HG03139 (cell line): ENCODE results near the gene MIEF2.
A peak's percentile ranks its signal among the peaks of the same experiment; 100 is the strongest.
"Not testable (repeated sequence)": the region's sequence is repeated elsewhere in the genome, so short reads cannot be mapped to it uniquely, and the experiment has no call there.

Experiments
- ATAC-seq: cut with Tn5 transposase; IDR thresholded peaks from one replicate; pipeline ENCODE4 v1.9.1; 2021; ENCODE audit not compliant: unreplicated experiment

The MIEF2 gene, protein sequence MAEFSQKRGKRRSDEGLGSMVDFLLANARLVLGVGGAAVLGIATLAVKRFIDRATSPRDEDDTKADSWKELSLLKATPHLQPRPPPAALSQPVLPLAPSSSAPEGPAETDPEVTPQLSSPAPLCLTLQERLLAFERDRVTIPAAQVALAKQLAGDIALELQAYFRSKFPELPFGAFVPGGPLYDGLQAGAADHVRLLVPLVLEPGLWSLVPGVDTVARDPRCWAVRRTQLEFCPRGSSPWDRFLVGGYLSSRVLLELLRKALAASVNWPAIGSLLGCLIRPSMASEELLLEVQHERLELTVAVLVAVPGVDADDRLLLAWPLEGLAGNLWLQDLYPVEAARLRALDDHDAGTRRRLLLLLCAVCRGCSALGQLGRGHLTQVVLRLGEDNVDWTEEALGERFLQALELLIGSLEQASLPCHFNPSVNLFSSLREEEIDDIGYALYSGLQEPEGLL

DNA sequence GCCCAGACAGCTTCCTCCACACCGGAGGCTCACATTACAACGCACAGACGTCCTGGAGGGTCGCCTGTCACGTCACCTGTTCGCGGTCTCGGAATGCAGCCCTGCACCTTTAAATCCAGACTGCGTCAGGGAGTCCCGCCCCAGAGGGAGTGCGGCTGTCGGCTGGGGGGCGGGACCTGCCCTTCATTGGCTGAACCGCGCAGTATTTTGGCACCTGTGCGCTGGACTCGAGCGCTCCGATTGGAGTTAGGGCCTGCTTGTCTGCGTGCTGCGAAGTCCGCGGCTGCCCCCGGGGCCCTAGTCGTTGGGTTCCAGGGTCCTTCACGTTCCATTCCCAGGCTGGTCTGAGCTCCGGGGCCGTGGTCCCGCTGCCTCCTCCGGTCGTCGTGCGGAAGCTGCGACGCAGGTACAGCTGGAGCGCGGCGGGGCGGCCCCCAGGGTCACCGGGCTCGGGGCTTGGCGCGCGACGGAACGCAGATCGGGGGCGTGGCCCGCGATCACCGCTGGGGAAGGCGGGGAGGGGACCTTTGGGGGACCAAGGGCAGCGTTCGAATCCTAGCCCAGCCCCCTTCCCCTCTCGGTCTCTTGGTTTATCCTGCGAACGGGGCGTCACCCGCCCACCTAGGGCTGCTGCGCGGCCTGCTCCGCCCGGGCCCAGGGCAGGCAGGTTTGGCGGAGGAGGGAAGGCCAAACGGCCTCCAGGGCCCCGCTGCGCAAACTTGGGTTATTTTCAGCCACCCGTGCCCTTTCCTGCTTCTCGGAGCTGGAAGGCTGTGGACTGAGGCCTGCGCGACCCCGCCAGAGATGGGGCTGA lies at the start of gene MIEF2:
MIEF2 (plus strand) TSS at position 331 of the 814 bp plus-strand sequence. CDS start 2,059 bp downstream, outside the sequence.
- peak; percentile 69 for ATAC-seq

DNA sequence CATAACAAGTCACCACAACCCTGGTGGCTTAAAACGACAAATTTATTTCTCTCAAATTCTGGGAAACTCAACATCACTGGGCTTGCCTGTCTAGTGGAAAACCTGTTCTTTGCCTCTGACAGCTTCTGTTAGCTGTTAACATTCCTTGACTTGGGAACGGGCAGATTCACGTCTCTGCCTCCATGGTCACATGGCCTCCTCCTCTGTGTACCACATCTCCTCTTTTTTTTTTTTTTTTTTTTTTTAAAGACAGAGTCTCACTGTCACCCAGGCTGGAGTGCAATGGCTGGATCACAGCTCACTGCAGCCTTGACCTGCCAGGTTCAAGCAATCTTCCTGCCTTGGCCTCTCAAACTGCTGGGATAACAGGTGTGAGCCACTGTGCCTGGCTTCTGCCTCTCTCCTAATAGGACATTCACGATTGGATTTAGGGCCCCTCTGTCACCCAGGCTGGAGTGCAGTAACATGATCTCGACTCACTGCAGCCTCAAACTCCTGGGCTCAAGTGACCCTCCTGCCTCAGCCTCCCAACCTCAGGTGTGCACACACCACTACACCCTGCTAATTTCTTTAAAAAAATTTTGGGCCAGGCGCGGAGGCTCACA lies 46.7 kb upstream of the MIEF2 start:
- no peak for ATAC-seq

DNA sequence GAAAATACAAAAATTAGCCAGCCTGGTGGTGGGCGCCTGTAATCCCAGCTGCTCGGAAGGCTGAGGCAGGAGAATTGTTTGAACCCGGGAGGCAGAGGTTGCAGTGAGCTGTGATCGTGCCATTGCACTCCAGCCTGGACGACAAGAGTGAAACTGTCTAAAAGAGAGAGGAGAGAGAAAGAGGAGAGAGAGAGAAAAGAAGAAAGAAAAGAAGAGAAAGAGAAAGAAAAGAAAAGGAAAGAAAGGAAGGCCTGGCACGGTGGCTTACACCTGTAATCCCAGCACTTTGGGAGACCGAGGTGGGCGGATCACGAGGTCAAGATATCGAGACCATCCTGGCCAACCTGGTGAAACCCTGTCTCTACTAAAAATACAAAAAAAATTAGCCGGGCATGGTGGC lies 43.6 kb upstream of the MIEF2 start:
- not testable (repeated sequence) for ATAC-seq

DNA sequence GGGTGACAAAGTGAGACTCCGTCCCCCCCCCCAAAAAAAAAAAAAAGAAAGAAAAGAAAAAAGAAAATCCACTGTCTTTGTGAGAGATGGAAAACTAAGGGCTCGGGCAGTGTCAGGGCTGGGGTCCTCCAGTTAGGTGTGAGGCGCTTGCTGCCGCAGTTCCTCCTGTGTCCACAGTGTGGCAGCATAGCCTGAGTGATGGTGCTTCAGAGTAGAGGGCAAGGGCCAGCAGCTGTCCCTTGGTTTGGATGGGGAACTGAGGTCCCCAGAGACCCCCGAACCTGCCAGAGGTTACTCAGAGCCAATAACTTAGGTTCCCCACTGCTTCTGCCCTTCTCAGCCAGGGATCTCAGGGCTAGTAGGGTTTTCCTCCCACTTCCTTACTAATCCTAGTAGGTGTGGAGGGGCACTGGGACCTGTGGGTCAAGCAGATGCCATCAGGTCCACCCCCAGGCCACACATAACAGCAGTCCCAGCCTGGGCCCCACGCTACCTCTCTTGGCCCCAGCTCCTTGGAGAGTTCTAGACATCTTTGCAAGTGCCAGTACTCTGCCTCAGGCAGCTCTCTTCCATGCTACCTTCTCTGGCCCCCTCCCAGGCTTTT lies 42.9 kb upstream of the MIEF2 start:
- ATAC-seq = no peak

DNA sequence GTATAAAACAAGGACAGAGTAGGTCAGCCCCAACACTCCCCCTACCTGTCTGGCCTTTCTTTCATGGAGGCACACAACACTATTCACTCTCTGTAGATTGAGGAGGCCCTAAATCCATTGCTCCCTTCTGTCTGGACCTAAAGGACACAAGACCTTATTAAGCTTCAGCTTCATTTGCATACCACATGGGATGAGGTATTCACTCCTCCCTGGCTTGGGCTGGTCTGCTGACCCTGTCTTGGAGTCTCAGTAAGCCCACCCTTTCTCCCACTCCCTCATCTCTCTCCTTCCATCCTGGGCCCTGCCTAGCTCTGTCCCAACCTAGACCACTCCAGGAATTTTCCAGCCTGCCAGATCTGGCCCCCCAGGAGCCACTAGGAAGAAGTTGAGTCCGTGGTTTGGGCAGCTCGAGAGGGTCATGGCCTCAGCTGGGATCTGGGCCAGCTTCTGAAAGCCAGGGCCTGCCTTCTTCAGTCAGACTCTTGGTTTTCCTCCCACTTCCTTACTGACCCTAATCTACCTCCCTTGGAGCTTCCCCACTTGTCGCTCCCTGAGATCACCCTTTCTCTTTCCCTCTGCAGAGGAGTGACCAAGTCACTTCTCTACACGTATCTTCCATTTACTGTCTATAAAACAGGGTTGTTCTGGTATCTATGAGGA lies 41.6 kb upstream of the MIEF2 start:
- ATAC-seq = no peak

DNA sequence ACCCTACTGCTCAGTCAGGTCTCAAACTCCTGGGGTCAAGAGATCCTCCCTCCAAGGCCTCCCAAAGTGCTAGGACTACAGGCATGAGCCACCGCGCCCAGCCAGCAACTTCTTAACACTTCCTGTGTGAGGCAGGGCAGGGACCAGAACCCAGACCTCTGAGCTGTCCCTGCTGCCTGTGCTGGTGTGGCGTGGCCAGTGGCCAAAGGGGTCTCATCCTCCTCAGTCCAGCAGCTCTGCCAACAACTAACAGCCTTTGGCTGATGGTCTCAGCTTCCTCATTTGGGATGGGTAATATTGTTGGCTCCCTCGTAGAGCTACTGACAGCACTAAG lies 36.4 kb upstream of the MIEF2 start:
- no peak for ATAC-seq

DNA sequence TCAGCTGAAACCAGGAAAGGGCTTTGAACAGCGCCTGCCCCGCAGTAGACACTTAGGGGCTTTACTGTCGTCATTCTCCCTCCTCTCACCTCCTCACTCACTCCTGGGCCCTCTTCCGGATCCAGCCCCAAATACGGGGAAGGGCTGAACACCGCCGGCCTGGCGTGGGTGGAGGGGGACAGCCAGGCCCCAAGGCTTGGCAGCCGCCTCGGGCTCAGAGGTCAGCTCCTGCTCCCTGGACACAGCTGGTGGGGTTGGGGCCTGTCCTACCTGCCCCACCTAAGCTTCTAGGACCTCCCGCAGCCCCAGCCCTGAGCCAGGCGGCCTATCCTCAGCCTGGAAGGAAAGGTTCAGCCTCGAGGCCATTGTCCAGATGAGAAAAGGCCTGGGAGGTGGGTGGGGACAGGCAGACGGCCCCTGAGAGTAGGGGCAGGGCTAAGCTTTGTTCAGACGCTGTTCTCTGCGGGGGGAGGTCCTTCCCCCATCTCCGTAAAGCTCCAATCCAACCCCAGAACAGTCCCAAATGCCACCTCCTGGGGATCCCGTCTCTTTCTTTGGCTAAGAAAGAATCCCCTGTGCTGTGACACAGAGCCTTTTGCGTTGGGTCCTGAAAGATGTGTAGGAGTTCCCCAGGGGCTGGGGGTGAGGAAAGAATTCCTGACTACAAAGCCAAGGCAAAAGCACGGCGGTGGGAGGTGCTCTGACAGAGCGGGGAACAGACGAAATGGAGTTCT lies 35.9 kb upstream of the MIEF2 start:
- ATAC-seq = no peak

DNA sequence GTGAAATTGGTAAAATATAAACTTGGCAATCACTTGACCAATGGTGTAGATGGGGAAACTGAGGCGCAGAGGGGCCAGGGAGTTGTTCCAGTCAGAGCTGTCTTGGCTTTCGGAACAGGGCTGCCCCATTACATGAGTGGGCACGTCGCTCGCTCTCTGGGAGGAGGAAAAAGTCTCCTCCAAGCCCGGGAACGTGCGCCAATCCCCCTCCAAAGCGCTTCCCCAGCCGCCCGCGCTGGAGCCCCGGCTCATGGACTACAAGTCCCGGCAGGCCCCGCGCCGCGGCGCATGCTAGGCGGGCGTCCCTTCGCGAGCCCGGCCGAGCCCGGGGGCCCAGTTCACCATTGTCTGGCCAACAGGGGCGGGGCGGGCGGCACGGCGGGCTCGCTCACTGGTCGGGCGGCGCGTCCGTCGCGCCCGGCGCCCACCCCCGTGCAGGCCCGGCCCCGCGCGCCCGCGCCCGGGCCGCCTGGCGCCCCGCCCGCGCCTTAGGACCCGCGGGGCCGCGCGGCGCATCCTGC lies 35.3 kb upstream of the MIEF2 start, which contains the start of gene LLGL1:
LLGL1 (plus strand) TSS at position 515 of the 521 bp plus-strand sequence. CDS start 48 bp downstream, outside the sequence.
- peak; percentile 80 for ATAC-seq

DNA sequence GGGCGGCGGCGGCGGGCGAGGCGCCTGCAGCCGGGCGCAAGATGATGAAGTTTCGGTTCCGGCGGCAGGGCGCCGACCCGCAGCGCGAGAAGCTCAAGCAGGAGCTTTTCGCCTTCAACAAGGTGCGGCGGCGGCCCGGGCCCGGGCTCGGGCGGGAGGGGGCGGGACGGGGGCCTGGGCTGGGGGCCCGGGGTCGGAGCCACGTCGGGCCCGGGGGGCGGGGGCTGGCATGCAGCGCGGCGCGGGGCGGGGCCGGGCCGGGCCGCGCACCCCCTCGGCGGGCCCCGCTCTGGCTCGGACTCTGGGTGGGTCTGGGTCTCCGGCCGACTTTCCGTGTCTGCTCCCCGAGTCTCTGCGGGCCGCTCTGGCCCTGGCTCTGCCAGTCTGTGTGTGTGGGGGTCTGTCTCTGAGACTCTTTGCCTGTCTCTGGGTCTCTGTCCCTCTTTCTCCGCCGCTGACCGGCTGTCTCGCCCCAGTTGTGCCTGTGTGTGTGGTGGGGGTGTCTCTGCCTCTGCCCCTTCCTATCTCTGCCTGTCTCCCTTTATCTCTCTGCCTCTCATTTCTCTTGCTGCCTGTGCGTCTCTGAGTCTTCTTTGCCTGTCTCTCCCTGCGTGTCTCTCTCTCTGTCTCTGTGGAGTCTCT lies 34.7 kb upstream of the MIEF2 start:
- peak; percentile 2 for ATAC-seq

DNA sequence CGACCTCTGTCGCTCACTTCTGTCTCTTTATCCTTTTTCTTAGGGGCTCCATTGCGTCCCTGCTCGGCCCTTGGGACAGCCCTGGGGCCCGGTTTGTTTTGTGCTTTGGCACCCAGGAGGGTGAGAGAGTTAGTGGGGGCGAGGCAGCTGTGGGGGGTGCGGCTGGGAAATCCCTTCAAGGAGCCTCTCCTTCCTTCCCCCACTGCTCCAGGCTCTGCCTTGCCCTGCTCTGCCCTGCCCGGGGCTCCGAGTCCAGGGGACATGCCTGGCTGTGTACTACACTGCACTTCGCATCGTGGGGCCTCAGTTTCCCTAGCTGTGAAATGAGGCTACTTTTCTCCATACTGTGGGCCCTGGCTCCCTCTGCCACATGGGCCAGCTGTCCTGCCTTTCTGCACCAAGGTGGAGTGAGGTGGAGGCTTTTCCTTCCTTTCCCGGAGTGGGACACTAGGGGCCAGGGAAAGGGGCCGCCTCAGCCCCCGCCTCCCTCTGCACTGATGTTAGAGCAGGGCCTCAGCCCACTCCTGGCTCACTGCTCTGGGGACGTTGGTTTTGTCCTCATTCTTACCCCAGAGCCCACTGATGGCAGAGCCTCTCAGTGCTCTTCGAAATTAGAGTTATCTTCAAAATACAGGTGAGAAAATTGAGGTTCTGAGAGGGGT lies 34.0 kb upstream of the MIEF2 start:
- ATAC-seq = no peak

DNA sequence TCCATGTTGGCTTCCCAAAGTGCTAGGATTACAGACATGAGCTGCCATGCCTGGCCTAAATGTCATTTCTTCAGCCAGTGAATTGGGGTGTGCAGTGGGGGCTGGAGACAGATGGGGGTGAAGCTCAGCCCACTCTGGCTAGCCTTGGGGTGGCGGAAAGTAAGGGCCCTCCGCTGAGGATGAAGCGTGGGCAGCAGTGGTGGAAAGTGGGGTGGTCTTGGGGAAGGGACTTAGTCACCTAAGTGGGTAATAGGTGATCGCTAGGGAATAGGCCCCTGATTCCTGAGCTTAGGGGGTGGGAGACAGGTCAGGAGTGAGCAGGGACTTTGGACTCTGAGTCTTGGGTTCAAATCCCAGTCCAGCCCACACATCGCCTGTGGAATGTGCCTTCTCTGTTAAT lies 32.8 kb upstream of the MIEF2 start:
- no peak for ATAC-seq

DNA sequence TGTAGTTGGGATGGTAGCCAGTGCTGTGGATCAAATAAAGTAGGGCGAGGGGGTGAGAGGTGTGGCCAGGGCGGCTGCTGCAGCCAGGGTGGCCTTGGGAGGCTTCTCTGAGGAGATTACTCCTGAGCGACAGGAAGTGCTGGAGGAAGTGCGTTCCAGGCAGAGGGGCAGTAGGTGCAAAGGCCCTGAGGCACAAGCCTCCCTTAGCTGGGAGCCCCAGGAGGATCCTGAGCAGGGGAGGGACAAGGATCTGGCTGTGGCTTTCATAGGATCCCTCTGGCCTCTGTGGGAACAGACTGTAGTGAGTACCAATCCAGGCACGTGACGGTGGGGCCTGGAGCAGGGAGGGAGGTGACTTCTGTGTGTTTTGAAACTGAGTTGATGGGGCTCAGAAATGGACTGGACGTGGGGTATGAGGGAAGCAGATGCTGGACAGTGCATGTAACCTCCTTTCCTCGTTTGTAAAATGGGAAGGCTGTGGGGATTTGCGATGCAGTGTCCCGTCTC lies 32.2 kb upstream of the MIEF2 start:
- no peak for ATAC-seq

DNA sequence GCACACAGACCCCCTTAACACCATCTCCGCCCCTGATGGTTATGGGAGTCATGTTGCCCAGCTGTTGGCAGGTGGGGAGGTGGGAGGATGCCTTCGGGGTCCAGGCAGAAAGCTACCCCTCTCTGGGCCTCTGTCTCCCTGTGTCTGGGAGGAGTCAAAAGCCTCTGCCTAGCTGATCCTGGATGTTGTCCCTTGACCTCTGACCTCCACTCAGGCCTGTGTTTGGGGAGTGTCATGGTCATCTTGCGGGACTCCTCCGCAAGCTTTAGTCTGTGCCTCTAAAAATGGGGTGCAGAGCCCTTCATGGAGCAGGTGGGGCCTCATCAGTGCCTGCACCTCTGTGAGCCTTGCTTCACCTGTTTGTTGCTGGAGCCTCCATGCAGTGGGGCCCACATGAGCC lies 31.2 kb upstream of the MIEF2 start:
- ATAC-seq = no peak

DNA sequence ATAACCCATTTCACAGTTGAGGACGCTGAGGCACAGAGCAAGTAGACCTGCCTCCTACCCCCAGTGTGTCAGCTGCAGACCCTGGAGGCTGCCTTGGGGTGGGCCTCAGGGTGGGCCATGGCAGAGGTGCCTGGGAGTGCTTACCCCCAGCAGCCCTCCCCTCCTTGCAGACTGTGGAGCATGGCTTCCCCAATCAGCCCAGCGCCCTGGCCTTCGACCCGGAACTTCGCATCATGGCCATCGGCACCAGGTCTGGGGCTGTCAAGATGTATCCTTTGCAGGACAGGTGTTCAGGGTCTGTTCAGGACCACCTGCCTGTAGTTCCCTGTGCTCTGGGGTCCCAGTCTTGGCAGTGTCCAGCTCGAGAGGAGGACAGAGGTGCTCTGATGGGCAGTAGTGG lies 30.7 kb upstream of the MIEF2 start:
- ATAC-seq = no peak

DNA sequence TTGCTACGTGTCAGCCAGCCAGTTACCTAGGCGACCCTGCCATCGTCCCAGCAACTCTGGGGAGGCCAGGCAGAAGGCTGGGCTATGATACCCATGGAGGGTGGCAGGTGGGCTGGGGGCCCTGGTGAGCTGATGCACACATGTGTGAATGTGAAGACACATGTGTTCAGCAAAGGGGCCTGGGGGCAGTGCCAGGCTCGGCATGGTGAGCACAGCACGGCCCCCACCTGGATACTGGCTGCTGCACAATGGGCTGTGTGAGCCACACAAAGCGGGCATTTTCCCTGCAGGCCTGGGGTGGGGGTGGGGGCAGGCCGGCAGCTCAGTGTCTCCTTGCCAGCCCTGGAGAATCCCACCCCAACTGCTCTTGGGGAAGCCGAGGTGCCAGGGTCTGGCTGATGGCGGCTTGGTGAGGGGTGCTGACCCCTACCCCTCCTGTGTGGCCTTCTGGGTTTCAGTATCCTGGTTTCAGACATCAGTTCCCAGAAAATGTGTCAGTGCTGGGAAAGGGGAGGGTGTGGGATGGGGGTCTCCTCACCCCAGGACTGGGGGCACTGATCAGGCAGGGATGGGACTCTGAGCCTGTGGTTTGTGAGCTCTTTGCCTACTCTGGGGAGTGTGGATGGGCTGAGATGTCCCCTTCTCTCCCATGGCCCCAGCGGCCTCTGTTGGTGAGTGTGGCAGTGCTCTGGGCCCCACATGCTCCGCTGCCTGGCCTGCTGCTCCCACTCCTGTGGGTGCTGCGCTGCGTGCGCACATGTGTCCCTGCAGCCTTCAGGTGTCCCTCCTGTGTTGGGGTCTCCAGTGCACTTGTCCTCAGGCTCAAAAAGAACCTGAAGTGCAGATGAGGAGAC lies 29.9 kb upstream of the MIEF2 start:
- no peak for ATAC-seq

DNA sequence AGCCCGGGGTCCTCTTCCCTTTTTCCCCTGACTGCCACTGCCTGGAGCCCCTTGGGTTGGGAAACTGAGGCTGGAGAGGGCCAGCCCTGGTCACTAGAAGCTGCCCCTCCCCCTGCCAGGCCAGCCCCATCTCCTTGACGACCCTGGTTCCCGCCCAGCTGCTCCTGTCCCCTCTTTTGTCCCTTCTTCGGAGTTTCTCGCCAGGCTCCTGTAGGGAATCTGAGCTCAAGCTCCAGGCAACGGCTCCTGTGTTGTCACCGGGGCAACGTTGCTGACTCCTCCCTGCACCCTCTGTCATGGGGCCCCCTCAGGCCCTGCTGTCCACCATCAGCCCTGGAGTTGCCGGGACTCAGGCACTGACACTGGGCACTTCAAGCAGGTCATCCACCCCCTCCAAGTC lies 29.3 kb upstream of the MIEF2 start:
- ATAC-seq = no peak

DNA sequence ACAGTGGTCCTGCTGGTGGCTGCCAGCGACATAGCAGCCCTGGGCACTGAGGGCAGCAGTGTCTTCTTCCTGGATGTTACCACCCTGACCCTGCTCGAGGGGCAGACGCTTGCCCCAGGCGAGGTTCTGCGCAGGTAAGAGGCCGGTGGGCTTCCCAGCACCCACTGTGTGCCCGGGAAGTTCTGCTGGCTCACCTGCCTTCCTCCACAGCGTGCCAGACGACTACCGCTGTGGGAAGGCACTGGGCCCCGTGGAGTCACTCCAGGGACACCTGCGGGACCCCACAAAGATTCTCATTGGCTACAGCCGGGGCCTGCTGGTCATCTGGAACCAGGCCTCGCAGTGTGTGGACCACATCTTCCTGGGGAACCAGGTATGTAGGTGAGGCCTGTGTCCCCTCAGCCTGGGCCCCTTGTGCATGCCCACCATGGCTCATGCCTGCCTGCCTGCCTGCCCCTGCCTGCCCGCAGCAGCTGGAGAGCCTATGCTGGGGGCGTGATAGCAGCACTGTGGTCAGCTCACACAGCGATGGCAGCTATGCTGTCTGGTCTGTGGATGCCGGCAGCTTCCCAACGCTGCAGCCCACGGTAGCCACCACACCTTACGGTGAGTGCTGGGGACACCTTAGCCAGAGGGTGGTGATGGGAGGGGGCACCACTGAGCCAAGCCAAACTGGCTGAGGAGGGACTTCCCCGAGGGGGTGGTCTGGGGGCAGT lies 26.5 kb upstream of the MIEF2 start:
- no peak for ATAC-seq
